ENCODE results near the gene PALM2AKAP2.

Gene PALM2AKAP2

GRCh38 chr9:109796078-109796477 lies 16.1 kb downstream of the PALM2AKAP2 start:
- no peak for DNase-seq (ENCODE audit: low spot score)
- in situ Hi-C loops (cut with MboI; ENCODE audit: low sequenced_read_pairs, unreplicated experiment): no loop called here
- no peak for TF ChIP-seq CTCF (IDR thresholded peaks at IDR 0.05; ENCODE audit: borderline replicate concordance, control extremely low read depth, extremely low read depth, insufficient read depth, missing control alignments)

- no peak for DNase-seq (ENCODE audit: low spot score)
- no peak for TF ChIP-seq CTCF (IDR thresholded peaks at IDR 0.05; ENCODE audit: borderline replicate concordance, control extremely low read depth, extremely low read depth, insufficient read depth, missing control alignments)
- in situ Hi-C loops (cut with MboI; ENCODE audit: low sequenced_read_pairs, unreplicated experiment): no loop called here
Measured at GRCh38 chr9:109797006-109797405, 17.0 kb downstream of the PALM2AKAP2 start.

- in situ Hi-C loops (cut with MboI; ENCODE audit: low sequenced_read_pairs, unreplicated experiment): no loop called here
- no peak for TF ChIP-seq CTCF (IDR thresholded peaks at IDR 0.05; ENCODE audit: borderline replicate concordance, control extremely low read depth, extremely low read depth, insufficient read depth, missing control alignments)
- DNase-seq (ENCODE audit: low spot score): no peak
Measured at GRCh38 chr9:109797509-109797908, 17.5 kb downstream of the PALM2AKAP2 start.

- in situ Hi-C loops (cut with MboI; ENCODE audit: low sequenced_read_pairs, unreplicated experiment): no loop called here
- TF ChIP-seq CTCF (IDR thresholded peaks at IDR 0.05; ENCODE audit: borderline replicate concordance, control extremely low read depth, extremely low read depth, insufficient read depth, missing control alignments): no peak
- no peak for DNase-seq (ENCODE audit: low spot score)
Measured at GRCh38 chr9:109799141-109799540, 19.1 kb downstream of the PALM2AKAP2 start.

GRCh38 chr9:109799792-109800191 lies 19.8 kb downstream of the PALM2AKAP2 start:
- TF ChIP-seq CTCF (IDR thresholded peaks at IDR 0.05; ENCODE audit: borderline replicate concordance, control extremely low read depth, extremely low read depth, insufficient read depth, missing control alignments): no peak
- DNase-seq (ENCODE audit: low spot score): no peak
- in situ Hi-C loops (cut with MboI; ENCODE audit: low sequenced_read_pairs, unreplicated experiment): loop anchor here (10.0 kb wide), 1 partner anchor 215 kb away; no protein-coding TSS in a partner anchor

GRCh38 chr9:109801484-109801883 lies 21.5 kb downstream of the PALM2AKAP2 start:
- in situ Hi-C loops (cut with MboI; ENCODE audit: low sequenced_read_pairs, unreplicated experiment): loop anchor here (10.0 kb wide), 1 partner anchor 217 kb away; no protein-coding TSS in a partner anchor
- DNase-seq (ENCODE audit: low spot score): no peak
- no peak for TF ChIP-seq CTCF (IDR thresholded peaks at IDR 0.05; ENCODE audit: borderline replicate concordance, control extremely low read depth, extremely low read depth, insufficient read depth, missing control alignments)

GRCh38 chr9:109802491-109802890 lies 22.5 kb downstream of the PALM2AKAP2 start:
- in situ Hi-C loops (cut with MboI; ENCODE audit: low sequenced_read_pairs, unreplicated experiment): loop anchor here (10.0 kb wide), 1 partner anchor 218 kb away; no protein-coding TSS in a partner anchor
- TF ChIP-seq CTCF (IDR thresholded peaks at IDR 0.05; ENCODE audit: borderline replicate concordance, control extremely low read depth, extremely low read depth, insufficient read depth, missing control alignments): no peak
- no peak for DNase-seq (ENCODE audit: low spot score)

Data from GM13976 (cell line).